GM12874 (cell line): Measurements from ENCODE around the gene EPAS1.

Experiments
- CTCF ChIP-seq: IDR thresholded peaks from 2 replicates; pipeline ENCODE4 v1.5.1; 2011; ENCODE audit warnings: low read depth, mild to moderate bottlenecking, control low read depth, low read length, moderate library complexity; ENCODE audit not compliant: insufficient read depth

Gene EPAS1

DNA sequence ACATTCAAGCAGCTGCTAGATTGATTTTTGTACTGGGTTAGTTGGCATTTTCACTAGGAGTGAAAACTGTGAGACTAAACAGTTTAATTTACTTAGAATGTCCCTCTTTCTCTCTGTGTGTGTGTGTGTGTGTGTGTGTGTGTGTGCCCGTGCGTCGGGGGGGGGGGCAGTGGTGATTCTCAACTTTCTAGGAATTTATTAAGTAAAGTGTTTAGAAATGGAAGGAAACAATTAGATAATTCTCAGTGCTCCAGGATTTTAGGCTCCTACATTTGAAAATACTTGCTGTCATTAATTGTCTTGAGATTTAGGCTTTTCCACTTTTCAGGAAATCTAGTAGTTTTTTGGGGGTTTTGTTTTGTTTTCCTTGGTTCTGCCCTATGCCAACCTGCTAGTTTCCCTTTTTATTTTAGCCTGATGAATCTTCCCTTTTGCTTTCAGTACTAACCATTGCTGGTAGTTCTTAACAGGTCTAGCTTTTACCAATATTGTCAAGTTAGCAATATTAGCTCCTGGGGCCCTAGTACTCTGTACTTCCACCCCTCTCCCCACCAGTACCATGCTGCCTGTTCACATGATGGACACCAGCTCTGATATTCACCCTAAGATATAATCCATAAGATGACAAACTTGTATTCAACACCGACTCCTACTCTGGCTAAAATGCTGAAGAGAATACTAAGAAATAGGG is 4.9 kb downstream of the EPAS1 start:
- TF ChIP-seq CTCF, result no peak

DNA sequence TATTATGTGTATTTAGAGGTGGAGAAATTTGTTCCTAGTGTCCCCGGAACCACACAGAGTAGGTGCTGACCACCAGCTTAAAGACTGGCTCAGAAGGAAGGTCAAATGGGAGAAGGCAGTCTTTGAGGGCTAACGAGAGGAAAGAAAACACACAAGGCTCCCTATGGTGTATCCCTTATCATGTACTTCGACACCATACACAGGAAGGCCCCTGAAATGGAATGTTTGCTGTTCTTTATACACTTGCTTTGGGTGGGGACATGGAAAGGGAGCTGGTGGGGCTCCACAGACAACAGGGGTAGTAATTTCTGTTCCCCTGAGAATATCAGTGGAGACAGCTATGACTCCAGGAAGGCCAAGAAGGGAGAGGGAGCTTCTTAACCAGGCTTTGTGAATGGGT is 6.0 kb downstream of the EPAS1 start:
- TF ChIP-seq CTCF, result no peak

DNA sequence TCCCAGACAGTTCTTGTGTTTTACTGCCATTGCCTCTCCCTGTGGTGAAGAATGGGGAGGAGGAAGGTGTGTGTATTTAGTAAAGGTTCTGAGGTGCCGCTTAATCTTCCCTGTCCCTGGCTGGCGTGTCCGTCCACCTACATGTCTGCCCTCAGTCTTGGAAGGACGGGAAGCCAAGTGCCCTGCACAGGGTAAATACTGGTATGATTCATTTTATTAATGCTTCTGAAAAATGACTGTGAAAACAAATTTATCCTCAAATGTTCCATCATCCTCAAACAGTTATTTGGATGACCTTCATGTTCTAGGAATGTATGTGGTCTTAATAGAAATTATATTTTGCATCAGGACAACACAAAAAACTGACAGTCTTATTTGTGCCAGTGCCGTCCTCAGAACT is 6.6 kb downstream of the EPAS1 start:
- TF ChIP-seq CTCF, result no peak

DNA sequence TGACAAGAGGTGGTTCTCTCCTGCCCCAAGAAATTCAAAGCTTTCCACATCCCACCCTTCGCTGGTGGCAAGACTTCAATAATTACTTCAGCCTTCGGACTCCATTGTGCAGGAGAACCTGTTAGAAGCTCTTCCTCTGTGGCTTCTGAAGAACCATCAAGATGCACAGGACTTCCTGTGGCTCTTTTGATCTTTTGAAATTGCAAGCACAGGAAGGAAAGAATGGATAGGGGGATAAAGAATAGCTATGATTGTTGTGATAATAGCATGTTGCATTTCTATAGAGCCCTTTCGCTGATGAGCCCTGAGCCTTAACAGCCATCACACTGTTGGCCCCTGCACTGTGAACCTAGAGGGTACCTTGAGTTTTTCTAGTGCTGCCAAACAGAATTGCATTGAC is 7.4 kb downstream of the EPAS1 start:
- TF ChIP-seq CTCF, result no peak

- TF ChIP-seq CTCF, result no peak
These were observed 8.0 kb downstream of the EPAS1 start for GRCh38 chr2:46305187-46305586.

GRCh38 chr2:46305767-46306166 is 8.6 kb downstream of the EPAS1 start:
- no peak for TF ChIP-seq CTCF

- TF ChIP-seq CTCF, result no peak
These were observed 9.1 kb downstream of the EPAS1 start for GRCh38 chr2:46306330-46306751.
